Liver (tissue), 3 donors: Measurements from ENCODE around the gene MRPL9.

Experiments
- ATF3 ChIP-seq: IDR thresholded peaks from 2 replicates; pipeline ENCODE4 v1.6.1; 2016; ENCODE audit warnings: antibody characterized with exemption
- CTCF ChIP-seq: fragments of 150-350 bp; IDR thresholded peaks from 2 replicates; pipeline ENCODE4 v1.5.1; 2017; ENCODE audit warnings: improper control_type of control experiment, low read depth, low read length; ENCODE audit not compliant: missing input control
- GABPA ChIP-seq, 2 donors: IDR thresholded peaks in 1 of 2; conservative IDR thresholded peaks in 1 of 2; 2 replicates each; pipeline ENCODE4 v1.6.1; 2016; ENCODE audit warnings: antibody characterized with exemption in 2 of 2, mild to moderate bottlenecking in 1 of 2, moderate library complexity in 1 of 2
- HNF4G ChIP-seq: IDR thresholded peaks from 2 replicates; pipeline ENCODE4 v1.6.1; 2016; ENCODE audit warnings: antibody characterized with exemption
- JUND ChIP-seq, 2 donors: IDR thresholded peaks; 2 replicates each; pipeline ENCODE4 v1.6.1; 2016; ENCODE audit warnings: antibody characterized with exemption in 2 of 2
- MAX ChIP-seq: IDR thresholded peaks from 2 replicates; pipeline ENCODE4 v1.6.1; 2016; ENCODE audit warnings: antibody characterized with exemption
- RAD21 ChIP-seq, 2 donors: IDR thresholded peaks; 2 replicates each; pipeline ENCODE4 v1.6.1; 2016; ENCODE audit warnings: antibody characterized with exemption in 2 of 2, mild to moderate bottlenecking in 2 of 2
- REST ChIP-seq: IDR thresholded peaks from 2 replicates; pipeline ENCODE4 v1.6.1; 2016; ENCODE audit warnings: antibody characterized with exemption, mild to moderate bottlenecking
- RXRA ChIP-seq, 2 donors: IDR thresholded peaks; 2 replicates each; pipeline ENCODE4 v1.6.1; 2017 to 2018; ENCODE audit warnings: antibody characterized with exemption in 2 of 2, mild to moderate bottlenecking in 1 of 2
- SP1 ChIP-seq: IDR thresholded peaks from 2 replicates; pipeline ENCODE4 v1.6.1; 2018; ENCODE audit warnings: antibody characterized with exemption, mild to moderate bottlenecking
- TAF1 ChIP-seq: conservative IDR thresholded peaks from 2 replicates; pipeline ENCODE4 v1.6.1; 2016; ENCODE audit warnings: antibody characterized with exemption, mild to moderate bottlenecking
- YY1 ChIP-seq: IDR thresholded peaks from 2 replicates; pipeline ENCODE4 v1.6.1; 2016; ENCODE audit warnings: antibody characterized with exemption, mild to moderate bottlenecking
- ZBTB33 ChIP-seq: IDR thresholded peaks from 2 replicates; pipeline ENCODE4 v1.6.1; 2016; ENCODE audit warnings: antibody characterized with exemption
- donor health status: healthy.
- donor health status: healthy.

GRCh38 chr1:151737479-151737878, 25.8 kb downstream of the MRPL9 start:
- TF ChIP-seq CTCF (no peak), REST (no peak), TAF1 (no peak), YY1 (no peak), RAD21 (IDR thresholded peaks at IDR 0.05) (no peak), MAX (no peak), HNF4G (no peak), JUND (IDR thresholded peaks at IDR 0.05) (no peak), GABPA (IDR thresholded peaks at IDR 0.05 in 1 of 2, conservative IDR thresholded peaks at IDR 0.05 in 1 of 2) (no peak), SP1 (no peak), RXRA (IDR thresholded peaks at IDR 0.05) (no peak), ZBTB33 (no peak), ATF3 (no peak)
